Medulla oblongata (tissue), 1 donor: ENCODE results near the gene CYYR1.

Experiments
- DNase-seq: peaks from one replicate; pipeline ENCODE4 v3.0.0-alpha.2; 2015; ENCODE audit errors: extremely low spot score

The CYYR1 gene

GRCh38 chr21:26553898-26554297 lies 19.2 kb downstream of the CYYR1 start:
- DNase-seq, result no peak

GRCh38 chr21:26550326-26550725 lies 22.8 kb downstream of the CYYR1 start:
- DNase-seq, result no peak

DNA sequence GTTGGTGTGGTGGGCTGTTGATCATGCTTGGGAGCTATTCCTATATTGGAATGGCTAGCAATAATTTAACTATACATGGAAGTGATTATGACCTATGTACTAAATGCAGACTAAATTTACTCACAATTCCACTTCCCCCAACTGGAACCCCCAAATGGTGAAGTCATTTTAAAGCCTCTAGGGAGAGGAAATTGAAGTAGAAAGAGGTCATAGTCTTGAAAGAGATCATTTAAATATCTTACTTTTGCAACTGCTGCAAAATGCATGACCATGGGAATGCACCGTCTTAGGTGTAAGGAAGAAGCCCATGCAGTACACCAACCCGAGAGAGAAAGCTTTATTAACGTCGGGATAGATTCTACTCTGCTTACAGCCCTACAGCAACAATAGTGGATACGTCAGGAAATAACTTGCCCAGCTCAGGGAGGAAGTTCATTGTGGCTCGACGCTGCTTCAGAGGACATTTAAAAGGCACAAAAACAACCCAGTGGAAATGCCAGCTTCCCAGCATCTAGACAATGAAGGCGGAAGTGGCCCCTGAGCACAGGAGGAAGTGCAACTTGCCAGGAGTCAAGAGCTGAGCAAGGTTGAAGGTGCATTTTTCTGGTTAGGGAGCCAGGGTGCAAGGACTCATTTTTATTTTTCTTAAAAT lies 26.5 kb downstream of the CYYR1 start:
- DNase-seq, result peak; percentile 58

GRCh38 chr21:26544201-26544775 lies 28.8 kb downstream of the CYYR1 start:
- no peak for DNase-seq

DNA sequence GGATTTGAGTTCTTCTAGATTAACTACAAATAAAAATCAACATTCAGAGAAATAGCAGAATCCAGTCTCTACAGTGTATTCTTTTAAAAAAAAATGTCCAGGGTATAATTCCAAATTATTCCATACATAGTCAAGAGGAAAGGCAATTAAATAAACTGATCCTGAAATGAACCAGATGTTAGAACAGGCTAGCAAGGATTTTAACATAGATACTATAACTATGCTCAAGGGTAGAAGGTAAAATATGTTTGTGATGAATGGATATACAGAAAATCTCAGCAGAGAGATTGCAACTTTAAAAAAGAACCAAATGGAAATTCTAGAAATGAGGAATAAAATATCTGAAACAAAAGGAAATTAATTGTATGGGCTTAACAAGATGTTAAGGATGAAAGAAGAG lies 32.4 kb downstream of the CYYR1 start:
- no peak for DNase-seq

DNA sequence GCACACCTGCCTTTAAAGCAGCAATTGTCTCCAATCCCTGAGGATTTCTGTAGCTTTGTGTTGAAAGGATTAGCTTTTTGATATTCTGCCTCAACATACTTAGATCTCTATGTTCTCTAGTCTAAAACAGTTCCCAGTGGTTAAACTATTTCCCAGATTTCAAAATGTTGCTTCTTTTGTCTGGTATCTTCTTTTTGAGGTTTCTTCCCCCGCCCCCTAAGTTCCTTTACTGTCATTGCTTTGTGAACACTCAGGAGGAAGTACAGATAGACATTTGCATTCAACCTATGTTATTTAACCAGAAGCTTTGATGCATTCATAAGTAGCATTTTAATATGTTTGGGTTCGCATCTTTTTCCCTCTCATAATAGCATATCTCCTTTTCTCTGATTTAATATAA lies 33.5 kb downstream of the CYYR1 start:
- DNase-seq, result no peak

DNA sequence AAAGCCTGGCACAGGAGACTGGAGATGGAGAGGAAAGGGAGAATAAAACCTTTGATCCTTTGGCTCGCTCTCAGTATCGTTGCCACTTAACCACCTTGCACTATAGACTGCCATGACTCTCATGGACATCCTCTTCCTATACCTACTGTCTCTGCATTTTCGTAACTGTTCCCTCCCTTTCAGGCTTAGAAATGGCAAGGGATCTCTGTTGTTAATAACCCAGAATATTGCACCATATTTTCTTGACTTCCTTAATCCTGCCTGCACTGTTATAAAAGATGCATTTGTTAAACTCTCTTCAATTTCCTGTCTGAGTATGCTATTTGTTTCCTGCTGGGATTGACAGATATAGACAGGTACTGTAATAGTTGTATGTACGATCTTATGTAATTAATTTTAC lies 38.6 kb downstream of the CYYR1 start:
- DNase-seq, result no peak

DNA sequence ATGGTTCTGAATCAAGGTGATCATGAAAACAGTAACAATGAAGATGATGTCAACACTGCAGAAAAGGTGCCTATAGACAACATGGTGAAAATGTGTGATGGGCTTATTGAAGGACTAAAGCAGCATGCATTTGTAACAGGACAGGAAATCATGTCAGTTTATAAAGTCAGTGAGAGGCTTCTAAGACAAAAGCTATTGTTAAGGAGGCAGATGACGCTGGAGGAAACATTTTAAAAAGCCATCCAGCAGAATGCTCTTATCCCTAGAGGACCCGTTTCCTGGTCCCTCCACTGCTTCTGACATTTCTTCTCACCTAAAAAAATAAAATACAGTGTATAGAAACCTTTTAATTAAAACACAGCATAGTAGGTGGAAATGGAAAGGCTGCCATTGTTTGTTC lies 40.9 kb downstream of the CYYR1 start:
- DNase-seq, result no peak

DNA sequence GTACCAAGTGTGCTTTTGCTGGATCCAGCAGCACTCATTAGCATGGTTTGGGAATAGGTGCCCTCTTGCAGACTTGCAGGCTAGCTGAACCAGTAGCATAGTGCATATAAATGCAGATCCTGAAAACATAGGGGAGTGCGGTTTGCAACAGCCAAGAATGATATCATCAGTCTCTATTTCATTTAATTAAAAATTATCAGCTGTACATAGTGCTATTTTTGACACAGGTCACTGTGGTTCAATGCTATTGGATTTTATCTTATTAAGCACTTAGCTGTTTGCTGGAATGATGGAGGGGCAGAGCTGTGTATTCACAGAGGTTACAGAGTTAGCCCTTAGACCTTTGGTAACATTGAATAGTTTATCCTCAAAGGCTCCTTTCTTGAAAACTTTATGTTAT lies 43.6 kb downstream of the CYYR1 start:
- no peak for DNase-seq

- DNase-seq, result no peak
Measured at GRCh38 chr21:26528882-26529281, 44.2 kb downstream of the CYYR1 start.

DNA sequence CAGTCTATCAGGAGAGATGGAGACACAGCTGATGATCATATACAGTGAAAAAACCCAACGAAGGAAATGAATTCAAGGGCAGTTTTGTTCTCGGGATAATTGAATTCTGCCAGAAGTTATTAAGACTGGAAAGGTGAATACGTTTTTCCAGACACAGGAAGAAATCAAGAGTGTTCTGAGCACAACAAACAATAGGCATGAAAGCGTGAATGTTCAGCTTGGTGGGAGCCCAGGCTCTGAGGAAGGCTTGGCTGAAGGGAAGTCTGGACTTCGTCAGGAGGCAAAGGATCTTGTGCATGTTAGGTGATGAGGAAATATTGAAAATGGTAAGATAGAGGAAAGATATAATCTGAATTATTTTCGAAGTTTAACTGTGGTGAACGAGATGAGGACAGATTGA lies 50.4 kb downstream of the CYYR1 start:
- no peak for DNase-seq

GRCh38 chr21:26519142-26519541 lies 53.9 kb downstream of the CYYR1 start:
- DNase-seq, result no peak

DNA sequence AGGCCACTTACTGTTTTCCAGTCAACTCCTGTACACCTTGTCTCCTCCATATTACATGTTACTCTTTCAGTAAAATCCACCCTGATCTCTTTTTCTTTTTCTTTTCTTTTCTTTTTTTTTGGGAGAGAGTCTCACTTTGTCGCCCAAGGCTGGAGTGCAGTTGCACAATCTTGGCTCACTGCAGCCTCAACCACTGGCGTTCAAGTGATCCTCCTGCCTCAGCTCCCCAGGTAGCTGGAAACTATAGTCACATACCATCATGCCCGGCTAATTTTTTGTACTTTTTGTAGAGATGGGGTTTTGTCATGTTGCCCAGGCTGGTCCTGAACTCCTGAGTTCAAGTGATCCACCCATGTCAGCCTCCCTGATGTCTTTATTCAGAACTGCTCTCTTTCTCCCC lies 57.8 kb downstream of the CYYR1 start:
- no peak for DNase-seq

- DNase-seq, result no peak
Measured at GRCh38 chr21:26513212-26513611, 59.9 kb downstream of the CYYR1 start.

- DNase-seq, result no peak
Measured at GRCh38 chr21:26512664-26513063, 60.4 kb downstream of the CYYR1 start.

GRCh38 chr21:26508903-26509302 lies 64.2 kb downstream of the CYYR1 start:
- DNase-seq, result no peak

DNA sequence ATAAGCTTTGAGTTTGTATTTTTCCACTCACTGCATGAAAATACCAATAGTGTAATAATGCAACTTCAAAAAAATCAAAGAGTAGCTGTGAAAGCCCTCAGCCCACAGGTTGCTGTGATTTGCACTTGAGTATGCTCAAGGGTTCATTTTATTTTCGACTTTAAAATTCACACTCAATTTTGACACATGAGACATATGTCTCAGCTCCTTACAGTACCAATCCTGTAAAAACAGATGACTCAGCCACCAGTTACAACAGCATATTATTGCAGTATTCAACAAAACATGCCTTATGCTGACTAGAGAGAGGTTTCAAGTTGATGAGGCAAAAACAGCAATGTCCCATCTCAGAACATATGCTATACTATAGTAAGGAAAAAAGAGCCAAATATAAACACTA lies 66.1 kb downstream of the CYYR1 start:
- DNase-seq, result no peak

- DNase-seq, result no peak
Measured at GRCh38 chr21:26505211-26505610, 67.9 kb downstream of the CYYR1 start.

- DNase-seq, result no peak
Measured at GRCh38 chr21:26503414-26503813, 69.7 kb downstream of the CYYR1 start.

- DNase-seq, result no peak
Measured at GRCh38 chr21:26501495-26502021, 71.5 kb downstream of the CYYR1 start.

GRCh38 chr21:26499495-26499894 lies 73.6 kb downstream of the CYYR1 start:
- no peak for DNase-seq

DNA sequence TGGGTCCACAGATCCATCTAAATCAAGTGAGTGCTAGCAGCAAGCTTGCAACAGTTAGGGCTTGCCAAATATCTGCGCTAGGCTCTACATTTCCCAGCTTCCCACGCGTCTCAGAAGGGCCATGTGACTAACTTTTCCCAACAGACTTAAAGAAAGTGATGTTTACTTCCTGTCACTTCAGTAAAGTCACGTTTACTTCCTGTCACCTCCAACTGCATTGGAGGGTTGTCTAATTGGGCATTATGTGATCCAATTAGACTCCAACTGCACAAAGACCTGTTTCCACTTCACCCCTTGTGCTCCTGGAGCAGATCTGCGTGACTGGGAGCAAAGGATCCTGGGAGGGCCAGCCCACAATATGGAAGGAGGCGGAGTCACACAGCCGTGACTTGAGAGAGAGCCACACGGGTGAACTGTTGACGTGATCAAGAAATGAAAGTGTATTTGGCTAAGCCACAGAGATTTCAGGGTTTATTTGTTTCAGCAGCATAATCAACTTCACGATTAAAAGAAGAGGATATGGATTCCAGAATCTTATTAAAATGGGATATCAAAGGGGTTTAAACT lies 77.7 kb downstream of the CYYR1 start:
- DNase-seq, result no peak

GRCh38 chr21:26491663-26492062 lies 81.4 kb downstream of the CYYR1 start:
- no peak for DNase-seq
